NCI-H146 (cell line): ENCODE data around the gene POMC.
"Not testable (repeated sequence)": the region's sequence is repeated elsewhere in the genome, so short reads cannot be mapped to it uniquely, and the experiment has no call there.

Source experiments
- DNase-seq: peaks from one replicate; lab custom pipeline; 2025; lab: John Stamatoyannopoulos, UW

The POMC gene

GRCh38 chr2:25132299-25132635 lies 36.1 kb downstream of the POMC start:
- no peak for DNase-seq

DNA sequence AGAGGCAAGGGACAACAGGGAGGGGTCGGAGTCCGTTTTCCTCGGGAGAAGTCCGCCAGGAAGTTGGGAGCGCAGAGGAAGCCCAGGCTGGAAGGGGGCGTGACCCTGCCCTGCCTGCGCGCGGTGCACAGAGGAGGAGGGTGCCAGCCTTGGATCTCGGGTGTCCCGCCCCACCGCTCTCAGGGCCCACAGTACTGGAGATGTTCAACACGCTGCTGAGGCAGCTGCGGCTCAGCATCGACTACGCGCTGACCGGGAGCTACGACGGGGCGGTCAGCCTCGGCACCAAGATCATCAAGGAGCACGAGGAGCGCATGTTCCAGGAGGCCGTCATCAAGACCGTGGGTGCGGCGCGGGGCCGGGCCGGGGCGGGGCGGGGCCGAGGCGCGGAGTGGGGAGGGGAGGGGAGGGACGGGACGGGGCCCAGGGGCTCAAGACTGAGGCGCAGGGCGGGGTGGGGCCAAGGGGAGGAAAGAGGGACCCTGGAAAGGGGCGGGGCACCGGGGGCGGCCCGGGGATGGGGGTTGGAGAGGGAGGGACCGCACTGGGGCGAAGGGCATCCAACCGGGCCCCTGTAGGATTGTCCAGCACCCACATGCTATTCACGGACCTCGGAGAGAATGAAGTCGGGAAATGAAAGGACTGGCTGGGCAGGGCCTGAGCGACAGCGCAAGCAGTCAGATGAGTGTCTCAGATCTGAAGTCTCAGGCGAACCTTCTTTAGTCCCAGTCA lies 36.6 kb downstream of the POMC start:
- no peak for DNase-seq

GRCh38 chr2:25131253-25131566 lies 37.2 kb downstream of the POMC start:
- DNase-seq, result no peak

DNA sequence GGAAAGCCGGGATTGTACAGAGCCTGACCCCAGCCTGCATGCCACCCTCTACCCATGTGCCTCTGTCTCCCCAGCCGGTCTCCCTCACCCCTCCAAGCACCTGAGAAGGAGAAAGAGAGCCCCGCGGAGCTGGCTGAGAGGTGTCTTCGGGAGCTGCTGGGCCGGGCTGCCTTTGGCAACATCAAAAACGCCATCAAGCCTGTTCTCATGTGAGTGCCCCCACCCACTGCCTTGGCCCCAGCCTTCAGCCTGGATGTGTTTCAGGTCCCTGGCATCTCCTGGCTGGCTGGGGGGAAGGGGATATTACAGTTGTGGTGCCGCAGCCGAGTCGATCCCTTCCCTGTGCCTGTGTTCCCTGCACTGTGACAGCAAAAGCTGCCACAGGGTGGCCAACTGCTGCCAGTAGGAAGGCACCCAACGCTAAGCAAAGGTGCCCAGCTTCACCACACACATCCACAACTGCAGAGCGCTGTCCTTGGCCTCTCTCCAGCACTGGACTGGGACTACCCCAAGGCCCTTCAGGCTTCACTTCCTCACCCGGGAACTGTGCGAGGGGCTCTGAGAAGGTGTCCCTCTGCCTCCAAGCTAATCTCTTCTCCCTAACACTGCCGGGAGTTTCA lies 38.4 kb downstream of the POMC start:
- no peak for DNase-seq

- no peak for DNase-seq
Observed at GRCh38 chr2:25127646-25128045, 40.7 kb downstream of the POMC start.

DNA sequence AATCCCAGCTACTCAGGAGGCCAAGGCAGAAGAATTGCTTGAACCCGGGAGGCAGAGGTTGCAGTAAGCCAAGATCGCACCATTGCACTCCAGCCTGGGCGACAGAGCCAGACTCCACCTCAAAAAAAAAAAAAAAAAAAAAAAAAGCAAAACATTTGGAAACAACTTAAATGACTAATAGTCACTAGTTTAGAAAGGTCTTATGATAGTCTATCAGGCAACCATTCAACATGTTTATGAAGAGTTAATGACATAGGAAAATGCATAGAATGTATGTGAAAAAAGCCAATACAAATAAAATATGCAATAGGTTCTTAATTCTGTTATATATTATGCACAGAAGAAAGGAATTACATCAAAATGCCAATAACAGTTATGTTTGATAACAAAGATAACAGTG lies 41.3 kb downstream of the POMC start:
- not testable (repeated sequence) for DNase-seq

DNA sequence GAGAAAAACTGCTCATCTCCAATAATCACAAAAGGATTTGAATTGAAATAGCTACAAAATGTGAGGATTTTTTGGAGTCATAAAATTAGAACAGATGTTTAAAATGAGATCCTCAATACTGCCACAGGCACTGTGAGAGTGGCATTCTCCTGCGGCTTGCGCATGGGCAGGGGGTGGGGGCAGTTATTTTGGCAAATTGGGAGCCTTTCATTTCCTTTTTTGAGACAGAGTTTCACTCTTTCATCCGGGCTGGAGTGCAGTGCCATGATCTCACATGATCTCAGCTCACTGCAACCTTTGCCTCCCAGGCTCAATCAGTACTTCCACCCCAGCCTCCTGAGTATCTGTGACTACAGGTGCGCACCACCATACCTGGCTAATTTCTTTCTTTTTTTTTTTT lies 42.4 kb downstream of the POMC start:
- no peak for DNase-seq

DNA sequence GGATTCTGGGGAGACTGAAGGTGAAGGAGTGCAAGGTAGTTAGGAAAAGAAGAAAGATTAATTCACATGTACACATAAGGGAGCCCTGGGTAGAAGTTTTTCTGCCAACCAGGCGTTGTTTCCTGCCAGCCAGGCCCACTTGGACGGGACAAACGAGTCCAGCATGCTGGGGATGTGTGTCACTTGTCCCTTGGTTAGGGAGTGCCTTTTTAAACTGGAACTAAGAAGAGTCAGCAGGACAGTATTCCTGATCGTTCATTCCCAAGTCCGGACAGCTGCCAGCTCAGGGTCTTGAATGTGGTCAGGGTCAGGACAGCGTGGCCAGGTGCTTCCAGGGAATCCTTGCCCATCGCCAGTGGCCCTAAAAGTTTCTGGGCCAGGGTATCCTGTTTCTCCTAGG lies 43.2 kb downstream of the POMC start:
- no peak for DNase-seq

- no peak for DNase-seq
Observed at GRCh38 chr2:25123682-25124081, 44.7 kb downstream of the POMC start.

DNA sequence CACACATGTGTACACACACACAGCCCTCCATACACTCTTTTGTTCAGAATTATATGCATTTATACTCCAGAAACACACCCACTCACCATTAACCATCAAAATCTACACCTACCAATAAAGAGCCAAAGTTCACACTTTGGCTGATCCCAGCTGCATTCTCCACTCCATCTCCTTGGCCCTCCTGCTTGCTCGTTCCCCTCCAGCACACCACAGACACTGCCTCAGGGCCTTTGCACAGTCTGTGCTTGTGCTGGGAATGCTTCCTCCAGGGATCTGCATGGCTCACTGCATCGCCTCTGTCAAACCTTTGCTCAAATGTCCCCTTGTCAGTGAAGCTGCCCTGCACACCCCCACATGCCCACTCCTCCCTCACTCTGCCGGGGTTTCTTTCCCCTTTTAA lies 46.0 kb downstream of the POMC start:
- DNase-seq, result no peak

- DNase-seq, result no peak
Observed at GRCh38 chr2:25119263-25119662, 49.1 kb downstream of the POMC start.

- DNase-seq, result no peak
Observed at GRCh38 chr2:25116956-25117355, 51.4 kb downstream of the POMC start.

GRCh38 chr2:25115902-25116301 lies 52.5 kb downstream of the POMC start:
- DNase-seq, result no peak

DNA sequence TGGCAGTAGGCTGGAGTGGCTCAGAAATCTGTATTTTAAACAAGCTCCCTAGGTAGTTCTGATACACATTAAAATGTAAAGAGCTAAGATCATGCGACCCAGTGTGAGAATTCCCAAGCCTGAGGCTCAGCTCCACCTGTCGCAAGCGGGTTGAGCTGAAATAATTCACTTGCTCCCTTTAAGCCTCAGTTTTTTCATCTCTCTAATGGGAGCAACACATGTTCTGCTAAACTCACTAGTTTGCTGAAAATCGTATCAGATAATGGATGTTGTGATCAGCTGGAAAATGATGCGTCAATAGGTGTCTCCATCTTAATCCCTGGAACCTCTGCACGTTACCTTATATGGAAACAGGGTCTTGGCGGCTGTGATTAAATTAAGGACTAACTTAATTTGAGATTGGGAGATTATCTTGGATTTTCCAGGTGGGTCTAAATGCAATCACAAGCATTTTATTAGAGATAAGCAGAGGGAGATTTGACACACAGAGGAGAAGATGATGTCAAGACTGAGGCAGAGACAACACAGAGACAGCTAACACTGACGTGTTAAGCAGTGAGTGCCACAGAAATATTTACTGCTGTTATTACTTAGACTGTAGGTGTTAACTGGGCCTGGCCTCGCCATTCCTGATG lies 53.0 kb downstream of the POMC start:
- no peak for DNase-seq

GRCh38 chr2:25112113-25112512 lies 56.3 kb downstream of the POMC start:
- DNase-seq, result no peak
